Smooth muscle cell (in vitro differentiated cells): Measurements from ENCODE around the gene CIDEA. TPM values are rescaled to one million over a fixed set of nuclear protein-coding genes. Genes with fewer than 3 reads are reported as not detected.

Source experiments
- DNase-seq: peaks from one replicate; lab custom pipeline; 2025; ENCODE audit not compliant: unreplicated experiment; lab: John Stamatoyannopoulos, UW
- H2AFZ ChIP-seq: fragments of 200-600 bp; sonication (generic); 2 replicates; pipeline ENCODE4 v1.6.0; 2016; ENCODE audit warnings: antibody characterized with exemption, low read depth, mild to moderate bottlenecking
- H3F3A ChIP-seq: fragments of 200-600 bp; sonication (generic); 2 replicates; pipeline ENCODE4 v1.6.0; 2017; ENCODE audit warnings: antibody characterized with exemption, low read depth
- H3K27ac ChIP-seq: fragments of 200-600 bp; sonication (generic); 2 replicates; pipeline ENCODE4 v1.5.1; 2016; ENCODE audit warnings: low read depth, mild to moderate bottlenecking
- H3K27me3 ChIP-seq: fragments of 200-600 bp; sonication (generic); 2 replicates; pipeline ENCODE4 v1.6.1; 2016; ENCODE audit warnings: low read depth, mild to moderate bottlenecking
- H3K36me3 ChIP-seq: fragments of 200-600 bp; sonication (generic); 2 replicates; pipeline ENCODE4 v1.5.1; 2016; ENCODE audit warnings: low read depth
- H3K4me1 ChIP-seq: fragments of 200-600 bp; sonication (generic); 2 replicates; pipeline ENCODE4 v1.5.1; 2016; ENCODE audit warnings: low read depth
- H3K4me2 ChIP-seq: fragments of 200-600 bp; sonication (generic); 2 replicates; pipeline ENCODE4 v1.6.0; 2016; ENCODE audit warnings: mild to moderate bottlenecking
- H3K4me3 ChIP-seq: fragments of 200-600 bp; sonication (generic); 2 replicates; pipeline ENCODE4 v1.5.1; 2016; ENCODE audit warnings: mild to moderate bottlenecking
- H3K79me2 ChIP-seq: fragments of 200-600 bp; sonication (generic); 2 replicates; pipeline ENCODE4 v1.6.0; 2016; ENCODE audit warnings: low read depth, mild to moderate bottlenecking
- H3K9ac ChIP-seq: fragments of 200-600 bp; sonication (generic); 2 replicates; pipeline ENCODE4 v1.6.0; 2016; ENCODE audit warnings: low read depth
- H3K9me3 ChIP-seq: fragments of 200-600 bp; sonication (generic); replicated peaks from 2 replicates; pipeline ENCODE4 v1.5.1; 2016; ENCODE audit warnings: low read depth
- H4K20me1 ChIP-seq: fragments of 200-600 bp; sonication (generic); 2 replicates; pipeline ENCODE4 v1.6.0; 2016; ENCODE audit warnings: low read depth
- WGBS: methylation state at CpG from one replicate; pipeline ENCODE4 v1.1.7; 2016; ENCODE audit warnings: low lambda C conversion rate; 5-methylcytosine and 5-hydroxymethylcytosine counted together
- polyA plus RNA-seq: library from polyadenylated mRNA; unstranded; fragments of >200 nt; fragmentation: Nextera tagmentation; extraction: Ambion mirVana; gene quantifications from 2 replicates; pipeline ENCODE4 v1.2.1, GENCODE V29; 2016
- total RNA-seq: library from RNA; depleted of rRNA; stranded (reverse); fragments of >200 nt; gene quantifications from 2 replicates; pipeline ENCODE4 v1.2.3, GENCODE V29; 2014
- TF ChIP-seq, protein P1 (sequence below): fragments of 200-600 bp; sonication (generic); IDR thresholded peaks from 2 replicates; pipeline ENCODE4 v1.5.1; 2017; ENCODE audit warnings: borderline replicate concordance, mild to moderate bottlenecking, antibody characterized with exemption; ENCODE audit not compliant: insufficient read depth, poor library complexity, severe bottlenecking

The CIDEA gene
- total and polyA plus RNA-seq, 2 experiments from 2014 or later, result not detected

DNA sequence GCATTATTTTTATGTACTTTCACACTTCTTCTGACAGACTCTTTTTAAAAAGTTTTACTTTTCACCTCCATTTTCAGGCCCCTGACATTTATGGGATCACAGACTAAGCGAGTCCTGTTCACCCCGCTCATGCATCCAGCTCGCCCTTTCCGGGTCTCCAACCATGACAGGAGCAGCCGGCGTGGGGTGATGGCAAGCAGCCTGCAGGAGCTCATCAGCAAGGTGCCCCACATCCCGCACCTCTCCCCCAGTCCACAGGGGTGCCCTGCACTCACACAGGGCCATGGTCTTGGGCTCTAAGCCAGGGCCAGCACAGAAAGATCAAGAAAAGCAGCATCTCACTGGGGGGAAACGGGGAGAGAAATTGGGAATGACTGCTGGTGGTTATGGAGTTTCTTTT is 8.6 kb downstream of the CIDEA start:
- WGBS, result 90% methylated on average over 8 of the region's 8 CpGs
- Histone ChIP-seq H3K9me3 (no peaks in the 10 kb centered on the region), H3K9ac (no peak overlapping the region), H3K79me2 (no peaks in the 10 kb centered on the region), H3K27ac (no peak overlapping the region), H3K4me1 (no peaks in the 10 kb centered on the region), H3K4me2 (no peak overlapping the region), H2AFZ (no peak overlapping the region), H3K36me3 (no peaks in the 10 kb centered on the region), H3K4me3 (no peak overlapping the region), H3K27me3 (peaks cover 9% of the 10 kb centered on the region), H4K20me1 (no peaks in the 10 kb centered on the region), H3F3A (no peaks in the 10 kb centered on the region)
- DNase-seq, result no peak
- TF ChIP-seq, protein P1, sequence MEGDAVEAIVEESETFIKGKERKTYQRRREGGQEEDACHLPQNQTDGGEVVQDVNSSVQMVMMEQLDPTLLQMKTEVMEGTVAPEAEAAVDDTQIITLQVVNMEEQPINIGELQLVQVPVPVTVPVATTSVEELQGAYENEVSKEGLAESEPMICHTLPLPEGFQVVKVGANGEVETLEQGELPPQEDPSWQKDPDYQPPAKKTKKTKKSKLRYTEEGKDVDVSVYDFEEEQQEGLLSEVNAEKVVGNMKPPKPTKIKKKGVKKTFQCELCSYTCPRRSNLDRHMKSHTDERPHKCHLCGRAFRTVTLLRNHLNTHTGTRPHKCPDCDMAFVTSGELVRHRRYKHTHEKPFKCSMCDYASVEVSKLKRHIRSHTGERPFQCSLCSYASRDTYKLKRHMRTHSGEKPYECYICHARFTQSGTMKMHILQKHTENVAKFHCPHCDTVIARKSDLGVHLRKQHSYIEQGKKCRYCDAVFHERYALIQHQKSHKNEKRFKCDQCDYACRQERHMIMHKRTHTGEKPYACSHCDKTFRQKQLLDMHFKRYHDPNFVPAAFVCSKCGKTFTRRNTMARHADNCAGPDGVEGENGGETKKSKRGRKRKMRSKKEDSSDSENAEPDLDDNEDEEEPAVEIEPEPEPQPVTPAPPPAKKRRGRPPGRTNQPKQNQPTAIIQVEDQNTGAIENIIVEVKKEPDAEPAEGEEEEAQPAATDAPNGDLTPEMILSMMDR, result no peak

DNA sequence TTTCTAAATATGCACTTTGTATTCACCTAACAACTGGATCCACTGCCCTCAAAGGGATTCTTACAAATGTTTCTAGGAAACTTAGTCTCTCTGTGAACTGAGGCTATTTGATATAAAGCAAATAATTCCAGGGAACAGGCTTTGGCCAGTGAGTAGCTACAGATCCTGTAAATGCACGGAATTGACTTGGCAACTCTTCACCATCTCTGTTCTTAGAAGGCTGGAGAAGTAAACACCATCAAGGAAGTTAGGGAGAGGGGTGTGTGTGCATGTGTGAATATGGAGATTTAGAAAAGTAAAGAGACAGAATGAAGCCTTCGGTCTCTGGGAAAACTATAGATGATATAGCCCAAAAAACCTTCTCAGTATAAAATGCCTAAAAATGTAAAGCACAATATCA is 10.7 kb downstream of the CIDEA start:
- no peak overlapping the region for H3K4me2 ChIP-seq
- H3K27me3 ChIP-seq, result peaks cover 9% of the 10 kb centered on the region
- no peak overlapping the region for H3K4me3 ChIP-seq
- no peaks in the 10 kb centered on the region for H3K4me1 ChIP-seq
- no peak for DNase-seq
- no peaks in the 10 kb centered on the region for H3F3A ChIP-seq
- no peak overlapping the region for H3K9ac ChIP-seq
- no peaks in the 10 kb centered on the region for H3K9me3 ChIP-seq
- no peaks in the 10 kb centered on the region for H3K36me3 ChIP-seq
- 93% methylated on average over 2 of the region's 2 CpGs for WGBS
- no peak overlapping the region for H2AFZ ChIP-seq
- no peak overlapping the region for H3K27ac ChIP-seq
- no peaks in the 10 kb centered on the region for H4K20me1 ChIP-seq
- TF ChIP-seq, protein P1, result no peak
- no peaks in the 10 kb centered on the region for H3K79me2 ChIP-seq

DNA sequence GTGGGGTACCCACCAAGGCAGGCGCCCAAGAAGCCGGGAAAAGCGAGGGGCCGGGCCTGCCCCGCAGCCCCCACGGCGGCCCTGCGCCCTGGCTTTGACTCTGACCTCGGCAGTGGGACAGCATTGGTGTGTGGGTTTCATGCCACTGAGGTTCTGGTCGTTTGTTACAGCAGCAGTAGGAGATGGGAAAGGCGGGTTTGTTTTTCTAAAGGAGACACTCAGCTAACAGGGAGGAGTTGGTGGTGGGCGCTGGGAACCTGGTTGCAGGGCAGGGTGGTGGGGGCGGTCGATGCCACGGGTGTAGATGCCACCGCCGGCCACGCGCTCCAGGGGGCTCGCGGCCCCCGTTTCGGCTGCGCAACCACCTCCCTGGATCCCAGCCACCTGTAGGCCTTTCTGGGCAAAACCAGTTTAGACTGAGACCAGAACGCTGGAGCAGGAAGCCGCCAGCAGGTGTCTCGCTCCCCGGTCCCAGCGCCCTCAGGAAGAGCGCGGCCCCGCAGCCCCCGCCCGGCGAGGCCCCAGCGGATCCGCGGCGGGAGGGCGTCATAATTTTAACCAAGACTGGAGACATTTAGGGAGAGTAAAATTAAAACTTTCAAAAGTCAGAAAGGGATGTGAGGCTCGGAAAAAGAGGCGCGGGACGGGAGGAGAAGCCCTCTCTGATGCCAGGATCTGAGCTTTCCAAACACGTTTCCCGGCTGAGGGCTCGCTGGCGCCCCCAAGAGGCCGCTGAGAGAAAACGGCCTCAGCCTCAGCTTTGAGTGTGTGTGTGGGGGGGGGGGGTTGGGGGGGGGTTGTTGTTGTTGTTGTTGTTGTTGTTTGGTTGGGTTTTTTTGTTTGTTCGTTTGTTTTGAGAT is 17.4 kb downstream of the CIDEA start:
- no peaks in the 10 kb centered on the region for H3K79me2 ChIP-seq
- no peak overlapping the region for H3K27ac ChIP-seq
- H3K9me3 ChIP-seq, result no peaks in the 10 kb centered on the region
- peak overlapping the region; percentile 68 for H3K9ac ChIP-seq
- H4K20me1 ChIP-seq, result no peaks in the 10 kb centered on the region
- 20% methylated on average over 46 of the region's 51 CpGs for WGBS
- H2AFZ ChIP-seq, result peak overlapping the region; percentile 97
- DNase-seq, result peak; percentile 80
- H3K4me2 ChIP-seq, result peak overlapping the region; percentile 96
- no peaks in the 10 kb centered on the region for H3K27me3 ChIP-seq
- H3F3A ChIP-seq, result no peaks in the 10 kb centered on the region
- H3K36me3 ChIP-seq, result no peaks in the 10 kb centered on the region
- TF ChIP-seq, protein P1, result peak; percentile 64
- H3K4me1 ChIP-seq, result no peaks in the 10 kb centered on the region
- H3K4me3 ChIP-seq, result peak overlapping the region; percentile 78

DNA sequence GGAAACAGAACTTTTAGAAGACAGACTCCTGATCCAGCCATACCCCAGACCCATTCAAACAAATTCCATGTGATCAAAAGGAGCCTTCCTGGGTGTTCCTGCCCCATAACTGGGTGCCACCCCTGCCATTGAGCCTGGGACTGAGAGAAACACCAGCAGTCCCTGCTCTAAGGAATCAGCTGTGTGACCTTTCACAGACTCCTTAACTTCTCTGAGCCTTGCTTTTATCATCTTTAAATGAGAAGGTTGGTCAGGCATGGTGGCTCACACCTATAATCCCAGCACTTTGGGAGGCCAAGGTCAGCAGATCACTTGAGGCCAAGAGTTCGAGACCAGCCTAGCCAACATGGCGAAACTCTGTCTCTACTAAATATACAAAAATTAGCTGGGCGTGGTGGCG is 20.6 kb downstream of the CIDEA start:
- no peak overlapping the region for H3K4me3 ChIP-seq
- H3K9ac ChIP-seq, result no peak overlapping the region
- no peaks in the 10 kb centered on the region for H3K79me2 ChIP-seq
- H3K9me3 ChIP-seq, result no peaks in the 10 kb centered on the region
- H3F3A ChIP-seq, result peaks cover 3% of the 10 kb centered on the region
- H3K4me2 ChIP-seq, result no peak overlapping the region
- H3K27ac ChIP-seq, result no peak overlapping the region
- no peaks in the 10 kb centered on the region for H3K36me3 ChIP-seq
- no peaks in the 10 kb centered on the region for H3K27me3 ChIP-seq
- TF ChIP-seq, protein P1, result no peak
- H4K20me1 ChIP-seq, result no peaks in the 10 kb centered on the region
- DNase-seq, result no peak
- peaks cover 17% of the 10 kb centered on the region for H3K4me1 ChIP-seq
- WGBS, result 98% methylated on average over 4 of the region's 4 CpGs
- no peak overlapping the region for H2AFZ ChIP-seq
